ENCODE data around the gene IRF4.

GRCh38 chr6:373773-374724 lies 17.5 kb upstream of the IRF4 start:
- TF ChIP-seq CTCF (IDR thresholded peaks at IDR 0.05) (no peak), EZH2 (IDR thresholded peaks at IDR 0.05) (no peak)
